GM21528 (cell line): ENCODE measurements around the gene IP6K2.
A peak's percentile ranks its signal among the peaks of the same experiment; 100 is the strongest.

ENCODE experiments used
- ATAC-seq: cut with Tn5 transposase; IDR thresholded peaks from one replicate; pipeline ENCODE4 v1.9.1; 2021; ENCODE audit warnings: mild to moderate bottlenecking, moderate library complexity; ENCODE audit not compliant: unreplicated experiment, low FRiP score

Gene IP6K2

DNA sequence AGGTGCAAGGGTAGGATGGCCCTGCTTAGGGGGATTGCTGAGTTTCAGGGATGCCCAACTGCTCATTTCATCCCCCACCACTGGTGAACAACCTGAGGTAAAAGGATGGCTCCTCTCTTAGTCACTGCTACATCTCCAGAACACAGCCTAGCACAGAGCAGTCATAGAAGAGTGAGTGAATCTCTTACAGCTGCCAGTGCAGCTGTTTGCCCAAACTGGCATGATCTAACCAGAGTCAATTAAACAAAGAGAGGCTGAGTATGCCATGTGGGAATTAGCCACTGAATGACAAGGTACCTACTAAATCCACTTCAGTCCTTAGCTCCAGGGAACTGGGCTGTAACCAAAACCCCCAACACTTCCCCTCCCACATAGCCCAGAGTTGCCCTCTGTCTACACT, 24.5 kb downstream of the IP6K2 start:
- no peak for ATAC-seq

- ATAC-seq = no peak
Measured at GRCh38 chr3:48690846-48691458, 26.1 kb downstream of the IP6K2 start.

DNA sequence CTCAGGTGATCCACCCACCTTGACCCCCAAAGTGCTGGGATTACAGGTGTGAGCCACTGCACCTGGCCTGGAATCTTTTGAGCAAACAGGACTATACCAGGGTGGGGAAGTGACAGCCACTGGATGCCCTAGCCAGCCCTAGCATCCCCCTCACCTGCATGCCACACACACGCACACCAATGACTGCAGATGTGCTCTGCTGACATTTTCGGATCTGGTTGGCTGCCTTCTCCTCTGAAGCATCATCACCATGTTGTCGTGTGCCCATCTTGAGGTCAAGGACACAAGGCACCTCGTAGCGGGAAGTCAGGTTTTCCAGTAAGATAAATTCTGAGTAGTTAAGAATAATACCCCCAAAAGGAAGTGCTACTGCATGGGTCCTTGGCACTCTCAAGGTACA, 27.6 kb downstream of the IP6K2 start:
- ATAC-seq = no peak

DNA sequence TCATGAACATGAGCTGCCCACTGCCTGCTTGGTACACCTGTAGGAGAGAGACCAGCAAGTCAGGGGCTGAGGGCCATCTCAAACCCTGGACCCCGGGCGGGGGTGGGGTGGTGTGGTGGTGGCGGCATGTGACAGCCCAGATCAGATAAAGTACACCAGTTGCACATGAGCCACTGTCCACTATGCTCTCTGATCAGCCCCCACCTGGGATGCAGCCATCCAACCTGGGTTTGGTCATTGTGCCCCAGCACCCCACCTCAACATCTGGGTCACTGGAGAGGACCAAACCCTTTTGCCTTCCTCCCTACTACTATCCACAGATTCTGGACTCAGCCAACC, 28.3 kb downstream of the IP6K2 start:
- no peak for ATAC-seq

- no peak for ATAC-seq
Measured at GRCh38 chr3:48688032-48688736, 28.8 kb downstream of the IP6K2 start.

- no peak for ATAC-seq
Measured at GRCh38 chr3:48687220-48687678, 29.8 kb downstream of the IP6K2 start.

DNA sequence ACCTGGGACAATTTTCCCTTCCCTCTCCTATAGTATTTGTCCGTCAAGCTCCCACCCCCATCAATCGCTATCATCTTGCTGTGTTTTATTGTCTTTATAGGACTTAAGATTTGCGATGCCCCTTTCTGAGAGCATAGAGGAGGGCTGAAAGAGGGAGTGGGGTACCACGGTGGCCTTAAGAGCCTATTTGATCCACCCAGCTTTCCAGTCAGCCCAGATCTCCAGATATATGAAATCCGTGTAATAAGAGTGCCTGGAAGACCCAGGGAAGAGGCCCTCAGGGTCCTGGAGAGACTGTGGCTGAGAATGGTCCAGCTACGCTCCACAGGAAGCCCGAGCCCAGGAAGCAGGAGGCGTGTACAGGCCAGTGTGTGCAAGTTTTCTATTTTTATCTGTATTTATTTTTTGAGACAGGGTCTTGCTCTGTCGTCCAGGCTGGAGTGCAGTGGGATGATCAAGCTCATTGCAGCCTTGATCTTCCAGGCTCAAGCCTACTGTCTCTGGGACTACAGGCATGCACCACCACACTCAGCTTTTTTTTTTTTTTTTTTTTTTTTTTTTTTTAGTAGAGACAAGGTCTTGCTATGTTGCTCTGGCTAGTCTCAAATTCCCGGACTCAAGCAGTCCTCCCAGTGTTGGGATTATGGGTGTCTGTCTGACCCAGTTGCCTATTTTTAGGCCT, 30.3 kb downstream of the IP6K2 start:
- no peak for ATAC-seq

DNA sequence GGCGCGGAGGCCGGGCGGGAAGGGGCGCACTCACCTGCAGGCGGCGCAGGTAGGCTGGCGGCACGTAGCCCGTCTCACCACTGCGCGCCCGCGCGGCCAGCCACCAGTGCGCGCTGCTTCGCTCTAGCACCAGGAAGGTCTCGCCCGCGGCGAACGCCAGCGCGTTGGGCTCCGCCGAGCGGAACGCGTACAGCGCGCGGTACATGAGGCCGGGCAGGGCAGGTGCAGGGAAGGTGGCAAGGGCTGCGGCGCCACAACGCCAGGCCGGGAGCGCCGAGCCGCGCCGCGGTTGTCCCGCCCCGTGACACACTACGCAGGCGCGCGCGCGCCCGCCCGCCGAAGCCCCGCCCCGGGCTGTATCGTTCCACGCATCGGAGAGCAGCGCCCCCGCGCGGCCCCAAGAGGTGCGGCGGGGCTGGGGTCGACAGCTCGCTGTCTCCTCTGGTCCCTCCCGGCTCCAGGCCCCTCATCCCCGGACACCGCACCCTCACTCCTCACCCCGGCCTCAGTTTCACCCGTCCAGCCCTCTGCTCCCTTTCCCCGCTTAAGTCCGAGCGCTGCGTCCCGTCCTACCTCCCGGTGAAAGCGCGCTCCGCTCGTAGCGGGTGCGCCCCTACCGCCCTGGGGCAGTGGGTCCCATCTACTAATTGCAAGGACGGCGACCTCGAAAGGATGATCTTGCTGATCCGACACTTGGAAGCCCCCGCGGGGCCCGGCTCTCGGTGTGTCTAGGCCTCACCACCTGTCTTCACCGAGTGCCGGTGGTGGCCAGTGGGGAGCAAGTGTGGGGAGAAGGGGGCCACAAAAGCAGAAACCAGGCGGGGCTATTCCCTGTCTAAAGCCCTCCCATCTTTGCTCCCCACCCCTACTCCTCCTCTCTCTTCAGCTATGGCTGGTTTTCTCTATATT, 31.2 kb downstream of the IP6K2 start, which contains the start of gene NCKIPSD:
TSS of gene NCKIPSD (minus strand) at position 313 of the 909 bp plus-strand sequence. CDS start at position 205, 108 bp downstream.
- ATAC-seq = peak; percentile 68

GRCh38 chr3:48685293-48685602, 31.8 kb downstream of the IP6K2 start:
- no peak for ATAC-seq

DNA sequence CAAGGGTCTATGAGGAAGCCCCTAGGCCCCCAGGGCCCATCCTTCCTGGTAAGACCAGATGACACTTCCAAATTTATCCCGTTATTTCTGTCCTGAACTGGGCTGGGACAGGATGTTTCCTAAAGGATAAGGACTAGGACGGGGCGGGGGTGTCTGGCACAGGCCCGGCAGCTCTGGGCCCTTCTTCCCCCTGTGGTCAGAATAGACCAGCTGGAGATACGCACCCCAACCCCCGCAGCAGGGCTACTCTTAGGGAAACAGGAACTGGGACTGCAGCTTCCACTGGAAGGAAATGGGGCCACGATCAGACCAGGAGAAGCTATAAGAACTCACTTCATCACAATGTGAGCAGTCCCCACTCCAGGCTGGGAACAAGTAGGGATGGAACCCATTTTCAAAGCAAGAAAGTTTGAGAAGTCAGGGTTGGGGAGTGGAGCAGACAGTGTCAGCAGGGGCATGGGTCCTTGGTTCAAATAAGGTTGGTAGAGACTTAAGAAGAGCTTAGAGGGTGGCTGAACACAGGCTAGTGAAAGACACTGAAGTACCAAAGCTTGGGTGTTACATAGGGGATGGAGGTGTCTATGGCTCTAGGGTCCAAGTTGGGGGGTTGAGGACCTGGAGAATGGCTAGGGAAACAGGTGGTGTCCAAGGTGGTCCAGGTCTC, 32.4 kb downstream of the IP6K2 start:
- no peak for ATAC-seq

GRCh38 chr3:48684054-48684349, 33.0 kb downstream of the IP6K2 start:
- ATAC-seq = no peak

DNA sequence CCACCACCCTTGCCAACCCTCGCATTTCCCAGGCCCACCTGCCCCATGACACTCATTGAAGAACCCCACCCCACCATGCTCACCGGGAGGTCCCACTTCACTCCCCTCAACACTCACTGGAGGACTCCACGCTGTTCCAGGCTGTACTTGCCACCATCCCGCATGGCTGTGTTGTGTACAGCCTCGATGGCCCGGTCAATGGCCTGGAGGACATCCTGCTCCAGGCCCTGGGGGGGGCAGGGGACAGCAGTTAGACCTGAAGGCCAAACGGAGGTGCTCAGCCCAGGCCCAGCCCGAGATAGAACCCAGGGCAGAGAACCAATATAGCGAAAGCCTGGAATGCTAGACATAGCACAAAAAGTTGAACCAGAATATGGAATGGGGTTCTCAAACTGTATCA, 34.2 kb downstream of the IP6K2 start:
- no peak for ATAC-seq

- ATAC-seq = no peak
Measured at GRCh38 chr3:48681974-48682610, 34.9 kb downstream of the IP6K2 start.

DNA sequence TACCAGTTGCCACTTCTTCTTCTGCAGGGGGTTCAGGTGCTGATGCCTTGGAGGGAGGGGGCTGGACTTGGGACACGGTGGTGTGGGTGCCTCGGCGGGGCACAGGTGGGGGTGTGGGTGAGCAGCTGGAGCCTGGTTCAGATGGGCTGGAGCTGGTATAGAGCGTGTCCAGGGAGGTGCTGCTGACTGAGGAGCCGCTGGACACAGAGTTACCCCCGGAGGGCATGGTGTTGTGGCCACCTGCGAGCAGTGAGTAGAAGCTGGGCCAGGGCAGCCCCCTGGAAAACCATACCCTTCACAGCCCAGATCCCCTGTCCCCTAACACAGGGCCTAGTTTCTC, 35.5 kb downstream of the IP6K2 start:
- ATAC-seq = no peak

DNA sequence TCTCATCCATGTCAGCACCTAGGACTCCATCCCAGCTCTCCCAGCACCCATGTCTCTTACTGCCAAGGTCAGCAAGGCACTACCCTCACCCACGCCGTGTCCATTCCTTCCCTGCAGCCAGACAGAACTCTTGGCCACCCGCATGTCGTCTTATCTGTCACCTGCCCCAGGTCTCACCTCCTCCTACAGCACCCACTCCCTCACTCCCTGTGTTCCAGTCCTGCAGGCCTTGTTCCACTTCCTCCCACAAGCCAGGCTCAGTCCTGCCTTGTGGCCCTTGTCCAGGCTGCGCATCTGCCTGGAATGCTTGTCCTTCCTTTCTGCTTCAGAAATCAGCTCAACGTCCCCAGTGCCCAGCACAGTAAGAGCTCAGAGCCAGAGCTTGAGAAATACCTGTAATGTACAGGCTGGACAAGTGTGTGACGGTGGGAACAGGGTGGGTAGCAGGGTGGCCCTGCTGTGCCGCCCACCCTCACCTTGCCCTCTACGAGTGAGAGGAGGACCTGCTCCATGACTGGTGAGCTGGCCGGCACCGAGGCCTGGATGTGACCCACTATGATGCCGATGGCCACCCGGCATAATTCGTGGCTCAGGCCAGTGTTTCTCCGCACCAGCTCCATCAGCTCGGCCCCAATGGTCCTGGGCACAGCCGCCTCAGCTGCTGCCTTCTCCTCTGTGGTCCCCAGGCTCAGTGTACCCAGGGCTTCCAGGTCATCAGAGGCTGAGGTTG, 36.0 kb downstream of the IP6K2 start:
- no peak for ATAC-seq

DNA sequence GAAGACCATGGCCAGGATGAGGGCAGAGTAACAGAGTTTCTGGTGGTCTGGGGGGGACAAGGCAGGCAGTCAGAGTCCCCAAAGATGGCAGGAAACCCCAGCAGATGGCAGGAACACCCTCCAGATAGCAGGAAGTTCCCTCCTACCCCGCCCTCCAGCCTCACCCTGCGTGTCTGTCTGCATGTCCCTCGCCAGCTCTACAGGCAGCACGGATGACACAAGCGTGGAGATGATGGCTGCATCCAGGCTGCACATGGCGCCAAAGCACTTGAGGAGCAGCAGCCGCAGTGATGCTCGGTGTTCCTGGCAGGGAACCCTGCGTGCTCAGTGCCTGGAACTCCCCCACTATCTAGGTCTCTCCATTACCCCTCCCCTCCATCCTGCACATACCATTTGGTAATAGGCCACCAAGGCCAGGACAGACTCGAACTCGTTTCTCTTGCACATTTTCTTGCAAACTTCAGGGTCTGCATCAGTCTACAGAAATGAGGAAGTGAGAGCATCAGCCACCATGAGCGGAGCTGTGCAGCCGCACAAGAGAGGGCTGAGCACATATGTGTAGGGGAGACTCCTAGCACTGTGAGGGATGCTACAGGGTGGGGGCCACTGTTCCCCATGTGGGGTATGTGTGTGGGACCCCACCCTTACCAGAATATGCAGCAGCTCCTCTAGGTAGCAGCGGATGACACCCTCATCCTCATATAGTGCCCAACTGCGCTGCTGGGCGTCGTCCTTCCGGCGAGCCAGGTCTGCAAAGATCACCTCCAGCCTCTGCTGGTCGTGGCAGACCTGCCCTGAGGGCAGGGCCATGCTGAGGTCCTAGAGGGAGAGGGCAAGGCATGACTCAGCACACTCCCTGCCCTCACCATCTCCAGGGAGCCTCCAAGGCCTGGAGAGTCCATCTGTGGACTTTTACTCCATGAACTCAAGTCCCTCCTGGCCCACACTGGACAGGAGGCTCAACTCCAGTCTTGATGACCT, 37.3 kb downstream of the IP6K2 start:
- ATAC-seq = no peak

DNA sequence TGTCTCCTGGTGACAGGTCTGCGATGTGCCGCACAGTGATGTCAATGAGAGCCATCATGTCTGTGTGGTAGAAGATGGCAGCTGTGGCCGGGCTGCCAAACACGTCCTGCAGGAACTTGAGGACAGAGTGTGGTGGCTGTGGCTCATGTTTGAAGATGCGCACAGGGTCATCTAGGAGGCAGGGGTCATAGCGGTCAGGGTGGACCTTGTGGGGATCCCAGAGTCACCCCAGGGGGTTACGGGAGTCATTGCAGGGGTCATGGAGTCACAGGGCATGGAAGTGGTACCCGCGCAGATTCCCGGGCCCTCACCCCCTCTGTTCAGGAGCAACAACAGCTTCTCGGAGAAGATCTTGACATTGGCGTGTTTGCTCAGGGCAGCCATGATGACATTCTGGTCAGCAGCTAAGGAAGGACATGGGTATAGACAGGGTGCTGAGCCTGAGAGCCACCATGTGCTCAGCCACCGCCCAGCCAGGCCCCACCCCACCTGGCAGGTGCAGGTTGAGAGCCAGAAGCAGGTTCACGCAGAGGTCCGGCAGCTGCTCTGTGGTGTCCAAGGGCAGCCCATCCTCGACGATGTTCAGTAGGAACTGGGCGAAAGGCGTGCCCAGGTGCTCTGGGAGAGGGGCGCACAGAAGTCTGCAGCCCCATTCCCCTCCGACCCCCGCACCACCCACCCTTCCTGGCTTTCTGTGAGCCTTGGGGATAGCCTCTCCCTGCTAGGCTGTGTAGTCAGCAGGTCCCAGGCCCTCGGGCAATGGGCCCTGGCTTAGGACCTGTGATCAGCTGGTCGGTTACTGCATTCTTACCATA, 38.2 kb downstream of the IP6K2 start:
- no peak for ATAC-seq

- ATAC-seq = no peak
Measured at GRCh38 chr3:48678056-48678455, 39.0 kb downstream of the IP6K2 start.
